Smooth muscle cell of the umbilical artery (primary cell): Measurements from ENCODE around the gene MBNL2. TPM values are rescaled to one million over a fixed set of nuclear protein-coding genes. Genes with fewer than 3 reads are reported as not detected.

Experiments
- total RNA-seq: library from RNA; depleted of rRNA; stranded (reverse); fragments of >200 nt; gene quantifications from 2 replicates; pipeline ENCODE4 v1.2.3, GENCODE V29; 2014

The MBNL2 gene
- 126 and 143 TPM in 2 replicates for total RNA-seq

GRCh38 chr13:97221989-97222700 is at the start of gene MBNL2:
Gene MBNL2, plus strand, starts transcription at chr13:97222333. Its CDS starts 53,903 bp downstream, at chr13:97276236.

GRCh38 chr13:97433727-97434396 is 211.7 kb downstream of the MBNL2 start, which contains the start of gene RAP2A:
Gene RAP2A, plus strand, starts transcription at chr13:97434169. Its CDS starts 302 bp downstream, at chr13:97434471.

Other genes starting within 250 kb of the MBNL2 start
- gene OXGR1, start 227.9 kb upstream of the MBNL2 start, total RNA-seq, result not detected in 2 replicates
- gene RAP2A, start 211.8 kb downstream of the MBNL2 start, total RNA-seq, result 41.0 and 67.4 TPM in 2 replicates